ENCODE data around the gene PHC2. TPM values are rescaled to one million over a fixed set of nuclear protein-coding genes. Genes with fewer than 3 reads are reported as not detected.

Gene PHC2
- total RNA-seq, 2 donors from 2014 or later, result 60.6 to 74.8 TPM

DNA sequence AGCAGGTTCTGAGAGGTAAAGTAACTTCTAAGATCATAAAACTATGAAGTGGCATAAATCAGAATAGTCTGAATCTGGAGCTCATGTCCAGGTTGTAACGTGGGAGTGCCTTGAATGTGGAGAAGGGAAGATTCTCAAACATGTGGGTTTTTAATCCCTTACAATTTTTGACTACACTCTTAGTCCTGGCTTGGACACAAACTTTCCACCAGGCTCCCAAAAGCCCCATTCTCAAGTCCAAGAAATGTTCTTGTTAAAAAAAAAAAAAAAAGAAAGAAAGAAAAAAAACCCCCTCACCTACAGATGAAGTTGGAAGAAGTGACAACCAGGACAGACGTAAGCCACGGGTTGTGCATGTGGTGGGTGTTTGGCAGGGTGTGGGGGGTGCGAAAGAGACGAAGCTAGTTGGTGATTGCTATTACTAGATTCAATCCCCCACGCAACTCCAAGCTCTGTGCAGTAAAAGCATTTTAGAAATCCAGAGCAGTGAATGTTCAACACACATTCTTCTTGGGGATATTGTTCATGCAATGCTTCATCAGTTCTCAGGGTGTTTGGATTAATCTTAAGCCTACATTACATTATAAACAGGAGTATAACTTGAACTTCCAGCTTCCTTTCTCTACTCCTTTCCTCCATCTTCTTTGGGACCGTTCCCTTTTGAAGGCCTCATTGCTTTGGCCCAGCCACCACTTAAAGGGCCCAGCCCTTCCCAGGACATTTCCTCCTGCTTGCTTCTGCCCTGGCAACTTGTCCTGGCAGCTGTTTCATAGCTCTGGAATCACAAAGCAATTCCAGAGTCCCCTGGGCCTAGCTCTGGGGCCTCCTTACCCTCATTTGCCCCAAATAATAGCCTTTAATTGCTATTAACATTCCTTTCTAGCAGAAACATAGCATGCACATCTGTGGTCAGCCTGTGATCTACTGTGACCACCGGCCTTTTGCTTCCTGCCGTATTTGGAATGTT lies 41.8 kb downstream of the PHC2 start:
- DNase-seq, result no peak
- Histone ChIP-seq H3K36me3 (no peaks in the 10 kb centered on the region), H3K27me3 (no peaks in the 10 kb centered on the region), H3K9me3 (no peaks in the 10 kb centered on the region), H3K4me3 (no peak overlapping the region), H3K4me1 (no peaks in the 10 kb centered on the region), H3K27ac (peak overlapping the region; percentile 13), H3K9ac (ENCODE audit: low read depth in 2 of 2, low read length in 2 of 2) (no peak overlapping the region)
- TF ChIP-seq, protein P1, sequence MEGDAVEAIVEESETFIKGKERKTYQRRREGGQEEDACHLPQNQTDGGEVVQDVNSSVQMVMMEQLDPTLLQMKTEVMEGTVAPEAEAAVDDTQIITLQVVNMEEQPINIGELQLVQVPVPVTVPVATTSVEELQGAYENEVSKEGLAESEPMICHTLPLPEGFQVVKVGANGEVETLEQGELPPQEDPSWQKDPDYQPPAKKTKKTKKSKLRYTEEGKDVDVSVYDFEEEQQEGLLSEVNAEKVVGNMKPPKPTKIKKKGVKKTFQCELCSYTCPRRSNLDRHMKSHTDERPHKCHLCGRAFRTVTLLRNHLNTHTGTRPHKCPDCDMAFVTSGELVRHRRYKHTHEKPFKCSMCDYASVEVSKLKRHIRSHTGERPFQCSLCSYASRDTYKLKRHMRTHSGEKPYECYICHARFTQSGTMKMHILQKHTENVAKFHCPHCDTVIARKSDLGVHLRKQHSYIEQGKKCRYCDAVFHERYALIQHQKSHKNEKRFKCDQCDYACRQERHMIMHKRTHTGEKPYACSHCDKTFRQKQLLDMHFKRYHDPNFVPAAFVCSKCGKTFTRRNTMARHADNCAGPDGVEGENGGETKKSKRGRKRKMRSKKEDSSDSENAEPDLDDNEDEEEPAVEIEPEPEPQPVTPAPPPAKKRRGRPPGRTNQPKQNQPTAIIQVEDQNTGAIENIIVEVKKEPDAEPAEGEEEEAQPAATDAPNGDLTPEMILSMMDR (IDR thresholded peaks at IDR 0.05), result no peak
- intact Hi-C loops (cut with DNase I), result no loop called here

DNA sequence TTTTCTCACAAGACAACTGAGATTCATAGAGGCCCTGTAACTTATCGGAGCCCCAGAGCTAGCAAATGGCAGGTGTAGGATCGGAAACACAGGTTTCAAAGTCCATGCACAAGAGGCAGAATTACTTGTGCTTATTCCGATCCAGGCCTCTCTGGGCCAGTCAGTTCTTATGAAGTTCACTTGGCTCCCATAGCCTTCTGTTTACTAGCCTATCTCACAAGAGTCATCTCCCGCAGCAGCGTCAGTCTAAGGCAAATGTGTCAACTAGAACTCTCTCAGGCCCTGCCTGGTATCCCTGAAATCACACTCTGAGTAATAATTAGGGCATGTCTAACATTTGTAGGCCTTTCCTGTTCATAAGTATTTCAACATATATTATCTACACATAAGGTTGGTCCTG lies 43.3 kb downstream of the PHC2 start:
- DNase-seq, result no peak
- H3K36me3 ChIP-seq, result no peaks in the 10 kb centered on the region
- H3K9me3 ChIP-seq, result no peaks in the 10 kb centered on the region
- H3K27ac ChIP-seq, result no peak overlapping the region
- H3K27me3 ChIP-seq, result no peaks in the 10 kb centered on the region
- TF ChIP-seq, protein P1 (IDR thresholded peaks at IDR 0.05), result no peak
- H3K4me1 ChIP-seq, result no peaks in the 10 kb centered on the region
- H3K4me3 ChIP-seq, result no peak overlapping the region
- intact Hi-C loops (cut with DNase I), result no loop called here
- no peak overlapping the region for H3K9ac ChIP-seq (ENCODE audit: low read depth in 2 of 2, low read length in 2 of 2)

DNA sequence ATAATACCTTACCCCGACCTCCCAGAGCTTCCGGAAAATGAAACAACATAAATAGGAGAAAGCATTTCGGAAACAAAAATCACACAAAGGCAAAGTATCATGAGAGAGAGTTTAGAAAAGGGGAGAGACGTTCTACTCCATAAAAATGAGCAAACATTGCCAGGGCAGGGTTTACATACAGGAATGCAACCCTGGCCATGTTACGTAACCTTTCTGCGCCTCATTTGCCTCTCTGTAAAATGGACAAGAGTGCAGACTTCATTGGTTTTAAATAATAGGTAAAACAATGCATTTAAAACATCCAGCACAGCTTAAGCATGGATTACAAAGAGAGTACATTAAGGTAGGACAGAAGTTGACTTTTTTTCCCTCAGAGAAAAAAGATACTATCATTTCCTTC lies 45.6 kb downstream of the PHC2 start:
- Histone ChIP-seq H3K4me1 (no peaks in the 10 kb centered on the region), H3K27me3 (no peaks in the 10 kb centered on the region), H3K4me3 (no peak overlapping the region), H3K36me3 (no peaks in the 10 kb centered on the region), H3K9me3 (no peaks in the 10 kb centered on the region), H3K9ac (ENCODE audit: low read depth in 2 of 2, low read length in 2 of 2) (no peak overlapping the region), H3K27ac (no peak overlapping the region)
- intact Hi-C loops (cut with DNase I), result no loop called here
- TF ChIP-seq, protein P1 (IDR thresholded peaks at IDR 0.05), result no peak
- no peak for DNase-seq

DNA sequence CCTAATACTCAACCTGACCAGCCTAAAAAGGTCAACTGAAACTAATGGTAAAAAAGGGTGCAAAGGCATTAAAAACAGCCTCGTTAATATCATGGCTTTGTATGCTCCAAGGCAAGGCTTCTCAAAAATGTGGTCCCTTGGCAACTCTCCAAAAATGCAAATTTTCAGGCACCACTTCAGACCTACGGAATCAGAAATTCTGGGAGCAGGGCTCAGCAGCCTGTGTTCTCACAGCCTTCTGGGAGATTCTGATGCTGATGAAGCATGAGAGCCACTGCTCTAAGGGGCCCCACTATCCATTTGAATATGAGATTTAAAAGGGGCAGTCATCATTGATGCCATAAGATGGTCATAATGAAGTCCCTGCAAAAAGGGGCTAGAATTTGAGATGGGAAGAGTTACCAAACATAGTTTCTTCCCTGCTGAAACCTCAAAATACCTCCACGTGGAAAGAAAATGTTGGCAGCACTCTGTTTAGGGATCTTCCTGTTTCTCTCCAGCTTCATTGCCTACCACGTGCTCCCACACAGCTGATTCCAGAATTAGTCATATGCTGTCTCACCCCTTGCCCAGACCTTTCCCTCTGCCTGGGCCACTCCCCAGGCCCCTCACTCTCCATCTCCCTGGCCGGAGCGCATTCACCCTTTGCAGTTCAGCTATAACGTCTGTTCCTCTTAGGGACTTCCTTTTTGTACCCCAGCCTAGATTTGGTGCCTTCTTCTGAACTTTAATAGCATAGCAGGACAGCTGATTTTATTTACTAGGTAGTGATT lies 46.7 kb downstream of the PHC2 start:
- H3K27ac ChIP-seq, result no peak overlapping the region
- no peak for DNase-seq
- H3K36me3 ChIP-seq, result no peaks in the 10 kb centered on the region
- H3K4me3 ChIP-seq, result no peak overlapping the region
- no peaks in the 10 kb centered on the region for H3K27me3 ChIP-seq
- no peaks in the 10 kb centered on the region for H3K4me1 ChIP-seq
- no peaks in the 10 kb centered on the region for H3K9me3 ChIP-seq
- intact Hi-C loops (cut with DNase I), result no loop called here
- H3K9ac ChIP-seq (ENCODE audit: low read depth in 2 of 2, low read length in 2 of 2), result no peak overlapping the region
- TF ChIP-seq, protein P1 (IDR thresholded peaks at IDR 0.05), result no peak

DNA sequence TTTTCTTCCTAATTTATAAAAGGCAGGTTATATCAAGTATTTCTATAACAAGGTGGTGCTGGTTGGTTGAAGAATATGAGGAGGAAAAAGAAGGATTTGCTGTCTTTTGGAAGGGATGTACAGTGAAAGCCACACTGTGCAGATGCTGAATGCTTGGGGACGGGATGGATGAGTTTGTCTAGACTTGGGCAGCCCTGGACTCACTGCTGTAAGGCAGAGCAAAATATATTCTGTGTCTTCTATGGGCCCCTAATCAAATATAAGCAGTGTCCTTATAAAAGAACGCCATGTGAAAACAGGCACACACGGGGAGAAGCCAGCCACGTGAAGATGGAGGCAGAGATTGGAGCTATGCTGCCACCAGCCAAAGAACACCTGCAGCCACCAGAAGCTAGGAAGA lies 47.4 kb downstream of the PHC2 start:
- H3K27me3 ChIP-seq, result no peaks in the 10 kb centered on the region
- H3K9me3 ChIP-seq, result no peaks in the 10 kb centered on the region
- H3K4me1 ChIP-seq, result no peaks in the 10 kb centered on the region
- H3K4me3 ChIP-seq, result no peak overlapping the region
- no peaks in the 10 kb centered on the region for H3K36me3 ChIP-seq
- no peak overlapping the region for H3K27ac ChIP-seq
- intact Hi-C loops (cut with DNase I), result no loop called here
- TF ChIP-seq, protein P1 (IDR thresholded peaks at IDR 0.05), result no peak
- DNase-seq, result no peak
- H3K9ac ChIP-seq (ENCODE audit: low read depth in 2 of 2, low read length in 2 of 2), result no peak overlapping the region

Data from colonic mucosa (tissue), 4 donors.